ENCODE measurements around the gene TMSB10.

- TF ChIP-seq MYC (IDR thresholded peaks at IDR 0.05; ENCODE audit: low read depth, low read length), result no peak
- no peak for TF ChIP-seq POLR2A (IDR thresholded peaks at IDR 0.05; ENCODE audit: extremely low read depth, insufficient read length)
- TF ChIP-seq CTCF (IDR thresholded peaks at IDR 0.05; ENCODE audit: low read depth, low read length), result no peak
Measured at GRCh38 chr2:84919885-84920580, 14.6 kb downstream of the TMSB10 start.

Measured in NB4 (cell line).